ENCODE data around the gene NOVA2.

DNA sequence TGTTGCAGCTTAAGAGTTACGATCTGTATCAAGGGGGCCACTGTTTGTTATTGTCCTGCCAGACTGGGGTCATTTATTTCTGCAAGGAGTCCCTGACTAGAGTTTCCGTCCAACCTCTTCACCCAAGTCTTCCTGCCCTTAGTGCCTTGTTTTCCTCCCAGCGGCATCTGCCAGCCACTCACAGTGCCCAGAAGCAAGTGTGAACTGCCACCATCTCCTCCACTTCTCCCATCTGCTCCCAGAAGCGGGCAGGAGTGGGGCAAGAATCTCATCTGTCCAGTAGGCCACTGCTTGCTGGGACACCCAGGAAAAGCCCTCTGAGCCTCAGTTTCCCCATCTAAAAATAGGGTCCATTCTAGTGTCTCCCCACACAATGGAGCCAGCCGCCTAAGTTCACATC, 4.0 kb downstream of the NOVA2 start:
- TF ChIP-seq, protein P1, sequence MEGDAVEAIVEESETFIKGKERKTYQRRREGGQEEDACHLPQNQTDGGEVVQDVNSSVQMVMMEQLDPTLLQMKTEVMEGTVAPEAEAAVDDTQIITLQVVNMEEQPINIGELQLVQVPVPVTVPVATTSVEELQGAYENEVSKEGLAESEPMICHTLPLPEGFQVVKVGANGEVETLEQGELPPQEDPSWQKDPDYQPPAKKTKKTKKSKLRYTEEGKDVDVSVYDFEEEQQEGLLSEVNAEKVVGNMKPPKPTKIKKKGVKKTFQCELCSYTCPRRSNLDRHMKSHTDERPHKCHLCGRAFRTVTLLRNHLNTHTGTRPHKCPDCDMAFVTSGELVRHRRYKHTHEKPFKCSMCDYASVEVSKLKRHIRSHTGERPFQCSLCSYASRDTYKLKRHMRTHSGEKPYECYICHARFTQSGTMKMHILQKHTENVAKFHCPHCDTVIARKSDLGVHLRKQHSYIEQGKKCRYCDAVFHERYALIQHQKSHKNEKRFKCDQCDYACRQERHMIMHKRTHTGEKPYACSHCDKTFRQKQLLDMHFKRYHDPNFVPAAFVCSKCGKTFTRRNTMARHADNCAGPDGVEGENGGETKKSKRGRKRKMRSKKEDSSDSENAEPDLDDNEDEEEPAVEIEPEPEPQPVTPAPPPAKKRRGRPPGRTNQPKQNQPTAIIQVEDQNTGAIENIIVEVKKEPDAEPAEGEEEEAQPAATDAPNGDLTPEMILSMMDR (IDR thresholded peaks at IDR 0.05), result no peak
- TF ChIP-seq POLR2AphosphoS5 (IDR thresholded peaks at IDR 0.05), result no peak
- TF ChIP-seq POLR2A (IDR thresholded peaks at IDR 0.05; ENCODE audit: low read depth), result no peak

Data from esophagus muscularis mucosa (tissue), 3 donors.